DND-41 (cell line): ENCODE measurements around the gene B4GAT1.

Experiments
- EZH2 ChIP-seq: IDR thresholded peaks from 3 replicates; pipeline ENCODE4 v1.6.1; 2012; ENCODE audit warnings: borderline replicate concordance, low read depth, mild to moderate bottlenecking, moderate library complexity, low read length, inconsistent platforms; ENCODE audit not compliant: severe bottlenecking
- TF ChIP-seq, protein P1 (sequence below): IDR thresholded peaks from 2 replicates; pipeline ENCODE4 v1.5.1; 2012; ENCODE audit warnings: borderline replicate concordance, low read length, moderate library complexity, mild to moderate bottlenecking; ENCODE audit not compliant: poor library complexity, severe bottlenecking; ENCODE audit errors: extremely low read depth

DNA sequence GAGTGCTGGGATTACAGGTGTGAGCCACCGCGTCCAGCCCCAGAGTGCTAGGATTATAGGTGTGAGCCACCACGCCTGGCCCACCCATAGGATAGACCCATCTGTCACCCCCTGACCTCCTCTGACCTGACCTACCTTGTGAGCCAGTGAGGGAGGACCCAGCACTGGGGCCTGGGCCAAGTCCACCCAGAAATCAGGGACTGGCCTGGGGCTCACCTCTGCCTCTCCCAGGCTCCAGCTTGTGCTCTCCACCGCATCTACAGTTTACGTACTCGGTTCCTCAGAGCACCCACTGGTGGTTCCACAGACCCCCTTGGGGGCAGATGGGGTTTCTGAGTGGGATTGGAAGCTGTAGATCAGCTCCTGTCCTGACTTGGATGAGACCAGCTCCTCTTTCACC lies 17.7 kb upstream of the B4GAT1 start:
- TF ChIP-seq, protein P1, sequence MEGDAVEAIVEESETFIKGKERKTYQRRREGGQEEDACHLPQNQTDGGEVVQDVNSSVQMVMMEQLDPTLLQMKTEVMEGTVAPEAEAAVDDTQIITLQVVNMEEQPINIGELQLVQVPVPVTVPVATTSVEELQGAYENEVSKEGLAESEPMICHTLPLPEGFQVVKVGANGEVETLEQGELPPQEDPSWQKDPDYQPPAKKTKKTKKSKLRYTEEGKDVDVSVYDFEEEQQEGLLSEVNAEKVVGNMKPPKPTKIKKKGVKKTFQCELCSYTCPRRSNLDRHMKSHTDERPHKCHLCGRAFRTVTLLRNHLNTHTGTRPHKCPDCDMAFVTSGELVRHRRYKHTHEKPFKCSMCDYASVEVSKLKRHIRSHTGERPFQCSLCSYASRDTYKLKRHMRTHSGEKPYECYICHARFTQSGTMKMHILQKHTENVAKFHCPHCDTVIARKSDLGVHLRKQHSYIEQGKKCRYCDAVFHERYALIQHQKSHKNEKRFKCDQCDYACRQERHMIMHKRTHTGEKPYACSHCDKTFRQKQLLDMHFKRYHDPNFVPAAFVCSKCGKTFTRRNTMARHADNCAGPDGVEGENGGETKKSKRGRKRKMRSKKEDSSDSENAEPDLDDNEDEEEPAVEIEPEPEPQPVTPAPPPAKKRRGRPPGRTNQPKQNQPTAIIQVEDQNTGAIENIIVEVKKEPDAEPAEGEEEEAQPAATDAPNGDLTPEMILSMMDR: no peak
- TF ChIP-seq EZH2: no peak
